Thyroid gland (tissue), 4 donors: ENCODE measurements around the gene OOSP3.

ENCODE experiments used
- CTCF ChIP-seq, 6 experiments: fragments of 200-600 bp in 3 of 6; fragments of 450-650 bp in 3 of 6; sonication (generic) in 3 of 6; IDR thresholded peaks; one replicate each; pipeline ENCODE4 v1.5.1; 2016 to 2019; ENCODE audit warnings: antibody characterized with exemption in 6 of 6, mild to moderate bottlenecking in 2 of 6, inconsistent platforms in 1 of 6, moderate library complexity in 1 of 6
- POLR2A ChIP-seq, 2 donors: fragments of 450-650 bp; IDR thresholded peaks; one replicate each; pipeline ENCODE4 v1.6.1; 2017; ENCODE audit warnings: antibody characterized with exemption in 2 of 2, mild to moderate bottlenecking in 2 of 2, moderate library complexity in 1 of 2

- no peak for TF ChIP-seq CTCF (IDR thresholded peaks at IDR 0.05)
- no peak for TF ChIP-seq POLR2A (IDR thresholded peaks at IDR 0.05)
Observed at GRCh38 chr11:59901306-59901705, 22.7 kb downstream of the OOSP3 start.
